ENCODE measurements around the gene SFRP2.

SFRP2 gene

GRCh38 chr4:153759407-153760316, 29.2 kb downstream of the SFRP2 start, which contains the start of gene RNF175:
Gene RNF175, minus strand, starts transcription at chr4:153760024. Its CDS starts 162 bp downstream, at chr4:153759862.
- H3K27ac ChIP-seq (ENCODE audit: low read depth, low read length) = no peak within 1 kb of the TSS
- peaks cover 0 to 3% (median 0%) of the 10 kb centered on the region in 5 donors for H3K9me3 ChIP-seq (ENCODE audit: control insufficient read depth in 5 of 5, low read length in 5 of 5)
- no peaks in the 10 kb centered on the region for H3K36me3 ChIP-seq (ENCODE audit: control insufficient read depth in 5 of 5, insufficient read depth in 5 of 5, low read length in 5 of 5)
- no peak within 1 kb of the TSS for H3K9ac ChIP-seq (ENCODE audit: low read length in 5 of 5)
- H3K27me3 ChIP-seq (ENCODE audit: control insufficient read depth in 5 of 5, insufficient read depth in 4 of 5, low read length in 5 of 5) = peaks cover 5 to 14% (median 8%) of the 10 kb centered on the region in 5 donors
- H3K4me3 ChIP-seq (ENCODE audit: low read depth in 1 of 5, low read length in 5 of 5) = peak within 1 kb of the TSS; percentile 47 to 65 (median 64)
- peaks cover 0 to 16% (median 11%) of the 10 kb centered on the region in 5 donors for H3K4me1 ChIP-seq (ENCODE audit: control insufficient read depth in 5 of 5, insufficient read depth in 5 of 5, low read length in 5 of 5)

GRCh38 chr4:153758688-153759406, 30.0 kb downstream of the SFRP2 start:
- H3K9ac ChIP-seq (ENCODE audit: low read length in 5 of 5) = no peak overlapping the region

GRCh38 chr4:153758136-153758535, 30.7 kb downstream of the SFRP2 start:
- Histone ChIP-seq H3K27ac (ENCODE audit: low read depth, low read length) (no peak overlapping the region), H3K9me3 (ENCODE audit: control insufficient read depth in 5 of 5, low read length in 5 of 5) (peaks cover 0 to 3% (median 0%) of the 10 kb centered on the region in 5 donors), H3K27me3 (ENCODE audit: control insufficient read depth in 5 of 5, insufficient read depth in 4 of 5, low read length in 5 of 5) (peaks cover 5 to 14% (median 8%) of the 10 kb centered on the region in 5 donors), H3K9ac (ENCODE audit: low read length in 5 of 5) (no peak overlapping the region), H3K4me3 (ENCODE audit: low read depth in 1 of 5, low read length in 5 of 5) (no peak overlapping the region), H3K4me1 (ENCODE audit: control insufficient read depth in 5 of 5, insufficient read depth in 5 of 5, low read length in 5 of 5) (peaks cover 0 to 13% (median 11%) of the 10 kb centered on the region in 5 donors), H3K36me3 (ENCODE audit: control insufficient read depth in 5 of 5, insufficient read depth in 5 of 5, low read length in 5 of 5) (no peaks in the 10 kb centered on the region)

More at GRCh38 chr4:153758688-153759406, 30.0 kb downstream of the SFRP2 start:
- H3K27me3 ChIP-seq (ENCODE audit: control insufficient read depth in 5 of 5, insufficient read depth in 4 of 5, low read length in 5 of 5) = peaks cover 5 to 14% (median 8%) of the 10 kb centered on the region in 5 donors
- H3K4me1 ChIP-seq (ENCODE audit: control insufficient read depth in 5 of 5, insufficient read depth in 5 of 5, low read length in 5 of 5) = peaks cover 0 to 13% (median 11%) of the 10 kb centered on the region in 5 donors
- H3K27ac ChIP-seq (ENCODE audit: low read depth, low read length) = no peak overlapping the region
- peaks cover 0 to 3% (median 0%) of the 10 kb centered on the region in 5 donors for H3K9me3 ChIP-seq (ENCODE audit: control insufficient read depth in 5 of 5, low read length in 5 of 5)
- peak overlapping the region; percentile 47 to 65 (median 64) for H3K4me3 ChIP-seq (ENCODE audit: low read depth in 1 of 5, low read length in 5 of 5)
- no peaks in the 10 kb centered on the region for H3K36me3 ChIP-seq (ENCODE audit: control insufficient read depth in 5 of 5, insufficient read depth in 5 of 5, low read length in 5 of 5)

GRCh38 chr4:153757407-153757806, 31.5 kb downstream of the SFRP2 start:
- H3K36me3 ChIP-seq (ENCODE audit: control insufficient read depth in 5 of 5, insufficient read depth in 5 of 5, low read length in 5 of 5) = no peaks in the 10 kb centered on the region
- peaks cover 5 to 14% (median 8%) of the 10 kb centered on the region in 5 donors for H3K27me3 ChIP-seq (ENCODE audit: control insufficient read depth in 5 of 5, insufficient read depth in 4 of 5, low read length in 5 of 5)
- no peak overlapping the region for H3K9ac ChIP-seq (ENCODE audit: low read length in 5 of 5)

GRCh38 chr4:153755186-153755585, 33.7 kb downstream of the SFRP2 start:
- Histone ChIP-seq H3K27ac (ENCODE audit: low read depth, low read length) (no peak overlapping the region), H3K4me1 (ENCODE audit: control insufficient read depth in 5 of 5, insufficient read depth in 5 of 5, low read length in 5 of 5) (peaks cover 0 to 12% (median 10%) of the 10 kb centered on the region in 5 donors), H3K9me3 (ENCODE audit: control insufficient read depth in 5 of 5, low read length in 5 of 5) (peaks cover 0 to 2% (median 0%) of the 10 kb centered on the region in 5 donors), H3K4me3 (ENCODE audit: low read depth in 1 of 5, low read length in 5 of 5) (no peak overlapping the region), H3K36me3 (ENCODE audit: control insufficient read depth in 5 of 5, insufficient read depth in 5 of 5, low read length in 5 of 5) (no peaks in the 10 kb centered on the region), H3K27me3 (ENCODE audit: control insufficient read depth in 5 of 5, insufficient read depth in 4 of 5, low read length in 5 of 5) (peaks cover 5 to 14% (median 8%) of the 10 kb centered on the region in 5 donors), H3K9ac (ENCODE audit: low read length in 5 of 5) (no peak overlapping the region)

More at GRCh38 chr4:153757407-153757806, 31.5 kb downstream of the SFRP2 start:
- Histone ChIP-seq H3K27ac (ENCODE audit: low read depth, low read length) (no peak overlapping the region), H3K9me3 (ENCODE audit: control insufficient read depth in 5 of 5, low read length in 5 of 5) (peaks cover 0 to 3% (median 0%) of the 10 kb centered on the region in 5 donors), H3K4me1 (ENCODE audit: control insufficient read depth in 5 of 5, insufficient read depth in 5 of 5, low read length in 5 of 5) (peaks cover 0 to 13% (median 11%) of the 10 kb centered on the region in 5 donors), H3K4me3 (ENCODE audit: low read depth in 1 of 5, low read length in 5 of 5) (no peak overlapping the region)

- no peak overlapping the region for H3K4me3 ChIP-seq (ENCODE audit: low read depth in 1 of 5, low read length in 5 of 5)
- H3K27me3 ChIP-seq (ENCODE audit: control insufficient read depth in 5 of 5, insufficient read depth in 4 of 5, low read length in 5 of 5) = no peaks in the 10 kb centered on the region
Measured at GRCh38 chr4:153750197-153750817, 38.6 kb downstream of the SFRP2 start.

GRCh38 chr4:153748378-153748777, 40.5 kb downstream of the SFRP2 start:
- Histone ChIP-seq H3K4me3 (ENCODE audit: low read depth in 1 of 5, low read length in 5 of 5) (peak overlapping the region in 1 of 5 donors; percentile 9), H3K36me3 (ENCODE audit: control insufficient read depth in 5 of 5, insufficient read depth in 5 of 5, low read length in 5 of 5) (no peaks in the 10 kb centered on the region), H3K27me3 (ENCODE audit: control insufficient read depth in 5 of 5, insufficient read depth in 4 of 5, low read length in 5 of 5) (no peaks in the 10 kb centered on the region), H3K4me1 (ENCODE audit: control insufficient read depth in 5 of 5, insufficient read depth in 5 of 5, low read length in 5 of 5) (peaks cover 0 to 18% (median 8%) of the 10 kb centered on the region in 5 donors), H3K9ac (ENCODE audit: low read length in 5 of 5) (no peak overlapping the region), H3K9me3 (ENCODE audit: control insufficient read depth in 5 of 5, low read length in 5 of 5) (no peaks in the 10 kb centered on the region), H3K27ac (ENCODE audit: low read depth, low read length) (no peak overlapping the region)

More at GRCh38 chr4:153750197-153750817, 38.6 kb downstream of the SFRP2 start:
- peaks cover 0 to 2% (median 0%) of the 10 kb centered on the region in 5 donors for H3K9me3 ChIP-seq (ENCODE audit: control insufficient read depth in 5 of 5, low read length in 5 of 5)
- no peak overlapping the region for H3K27ac ChIP-seq (ENCODE audit: low read depth, low read length)
- peaks cover 0 to 18% (median 8%) of the 10 kb centered on the region in 5 donors for H3K4me1 ChIP-seq (ENCODE audit: control insufficient read depth in 5 of 5, insufficient read depth in 5 of 5, low read length in 5 of 5)
- H3K36me3 ChIP-seq (ENCODE audit: control insufficient read depth in 5 of 5, insufficient read depth in 5 of 5, low read length in 5 of 5) = no peaks in the 10 kb centered on the region
- no peak overlapping the region for H3K9ac ChIP-seq (ENCODE audit: low read length in 5 of 5)

- Histone ChIP-seq H3K4me3 (ENCODE audit: low read depth in 1 of 5, low read length in 5 of 5) (no peak overlapping the region), H3K9ac (ENCODE audit: low read length in 5 of 5) (no peak overlapping the region), H3K9me3 (ENCODE audit: control insufficient read depth in 5 of 5, low read length in 5 of 5) (no peaks in the 10 kb centered on the region), H3K27me3 (ENCODE audit: control insufficient read depth in 5 of 5, insufficient read depth in 4 of 5, low read length in 5 of 5) (no peaks in the 10 kb centered on the region), H3K4me1 (ENCODE audit: control insufficient read depth in 5 of 5, insufficient read depth in 5 of 5, low read length in 5 of 5) (peaks cover 0 to 18% (median 8%) of the 10 kb centered on the region in 5 donors), H3K36me3 (ENCODE audit: control insufficient read depth in 5 of 5, insufficient read depth in 5 of 5, low read length in 5 of 5) (no peaks in the 10 kb centered on the region), H3K27ac (ENCODE audit: low read depth, low read length) (no peak overlapping the region)
Measured at GRCh38 chr4:153747406-153747955, 41.4 kb downstream of the SFRP2 start.

GRCh38 chr4:153745651-153746050, 43.2 kb downstream of the SFRP2 start:
- Histone ChIP-seq H3K27me3 (ENCODE audit: control insufficient read depth in 5 of 5, insufficient read depth in 4 of 5, low read length in 5 of 5) (no peaks in the 10 kb centered on the region), H3K9me3 (ENCODE audit: control insufficient read depth in 5 of 5, low read length in 5 of 5) (peaks cover 0 to 7% (median 4%) of the 10 kb centered on the region in 5 donors), H3K27ac (ENCODE audit: low read depth, low read length) (no peak overlapping the region), H3K4me3 (ENCODE audit: low read depth in 1 of 5, low read length in 5 of 5) (no peak overlapping the region), H3K9ac (ENCODE audit: low read length in 5 of 5) (no peak overlapping the region), H3K36me3 (ENCODE audit: control insufficient read depth in 5 of 5, insufficient read depth in 5 of 5, low read length in 5 of 5) (no peaks in the 10 kb centered on the region), H3K4me1 (ENCODE audit: control insufficient read depth in 5 of 5, insufficient read depth in 5 of 5, low read length in 5 of 5) (peaks cover 0 to 18% (median 8%) of the 10 kb centered on the region in 5 donors)

Data from subcutaneous abdominal adipose tissue (tissue), 5 donors.